Activated CD4-positive, alpha-beta T cell treated with anti-CD3 and anti-CD28 coated beads, Interleukin-2, Interleukin-4, amounts not matched to agents 100 ng/mL and 50 ng/mL, durations not matched to agents 16 hours and 8 hours (primary cell): ENCODE measurements around the gene PXYLP1.

Source experiments
- DNase-seq: peaks from one replicate; pipeline ENCODE4 v3.0.0-alpha.2; 2020; ENCODE audit warnings: low spot score

Gene PXYLP1

GRCh38 chr3:141272906-141273662, 41.5 kb downstream of the PXYLP1 start:
- no peak for DNase-seq

- no peak for DNase-seq
Measured at GRCh38 chr3:141273700-141274410, 42.2 kb downstream of the PXYLP1 start.

- no peak for DNase-seq
Measured at GRCh38 chr3:141274411-141275031, 42.9 kb downstream of the PXYLP1 start.

- DNase-seq, result peak; percentile 52
Measured at GRCh38 chr3:141275032-141275422, 43.4 kb downstream of the PXYLP1 start.

- no peak for DNase-seq
Measured at GRCh38 chr3:141275511-141275910, 43.9 kb downstream of the PXYLP1 start.

GRCh38 chr3:141275973-141276372, 44.3 kb downstream of the PXYLP1 start:
- no peak for DNase-seq

- DNase-seq, result no peak
Measured at GRCh38 chr3:141276398-141276797, 44.8 kb downstream of the PXYLP1 start.

GRCh38 chr3:141277451-141277850, 45.8 kb downstream of the PXYLP1 start:
- DNase-seq, result no peak

GRCh38 chr3:141278196-141279076, 46.8 kb downstream of the PXYLP1 start:
- DNase-seq, result no peak

GRCh38 chr3:141279077-141279967, 47.7 kb downstream of the PXYLP1 start:
- DNase-seq, result peak; percentile 39

GRCh38 chr3:141280086-141280485, 48.5 kb downstream of the PXYLP1 start:
- DNase-seq, result no peak

- DNase-seq, result no peak
Measured at GRCh38 chr3:141280690-141281089, 49.1 kb downstream of the PXYLP1 start.

- DNase-seq, result no peak
Measured at GRCh38 chr3:141285570-141285969, 53.9 kb downstream of the PXYLP1 start.

- no peak for DNase-seq
Measured at GRCh38 chr3:141286856-141287255, 55.2 kb downstream of the PXYLP1 start.

GRCh38 chr3:141287326-141287725, 55.7 kb downstream of the PXYLP1 start:
- DNase-seq, result no peak

- DNase-seq, result no peak
Measured at GRCh38 chr3:141288336-141288990, 56.8 kb downstream of the PXYLP1 start.

- no peak for DNase-seq
Measured at GRCh38 chr3:141289228-141289772, 57.7 kb downstream of the PXYLP1 start.

GRCh38 chr3:141291559-141292355, 60.1 kb downstream of the PXYLP1 start:
- DNase-seq, result no peak

- DNase-seq, result no peak
Measured at GRCh38 chr3:141292356-141293058, 60.9 kb downstream of the PXYLP1 start.
